Gastrocnemius medialis (tissue), 4 donors: Measurements from ENCODE around the gene CMTM5.

Experiments used
- POLR2A ChIP-seq, 2 donors: fragments of 450-650 bp; IDR thresholded peaks; one replicate each; pipeline ENCODE4 v1.6.1; 2017; ENCODE audit warnings: antibody characterized with exemption in 2 of 2, mild to moderate bottlenecking in 2 of 2, moderate library complexity in 2 of 2
- TF ChIP-seq, protein P1 (sequence below), 5 experiments: fragments of 450-650 bp in 3 of 5; fragments of 200-600 bp in 2 of 5; sonication (generic) in 2 of 5; IDR thresholded peaks in 4 of 5; conservative IDR thresholded peaks in 1 of 5; 1 replicate in 4 of 5; 2 replicates in 1 of 5; pipeline ENCODE4 v1.5.1; 2016 to 2019; ENCODE audit warnings: antibody characterized with exemption in 5 of 5, mild to moderate bottlenecking in 3 of 5, moderate library complexity in 3 of 5

- TF ChIP-seq, protein P1, sequence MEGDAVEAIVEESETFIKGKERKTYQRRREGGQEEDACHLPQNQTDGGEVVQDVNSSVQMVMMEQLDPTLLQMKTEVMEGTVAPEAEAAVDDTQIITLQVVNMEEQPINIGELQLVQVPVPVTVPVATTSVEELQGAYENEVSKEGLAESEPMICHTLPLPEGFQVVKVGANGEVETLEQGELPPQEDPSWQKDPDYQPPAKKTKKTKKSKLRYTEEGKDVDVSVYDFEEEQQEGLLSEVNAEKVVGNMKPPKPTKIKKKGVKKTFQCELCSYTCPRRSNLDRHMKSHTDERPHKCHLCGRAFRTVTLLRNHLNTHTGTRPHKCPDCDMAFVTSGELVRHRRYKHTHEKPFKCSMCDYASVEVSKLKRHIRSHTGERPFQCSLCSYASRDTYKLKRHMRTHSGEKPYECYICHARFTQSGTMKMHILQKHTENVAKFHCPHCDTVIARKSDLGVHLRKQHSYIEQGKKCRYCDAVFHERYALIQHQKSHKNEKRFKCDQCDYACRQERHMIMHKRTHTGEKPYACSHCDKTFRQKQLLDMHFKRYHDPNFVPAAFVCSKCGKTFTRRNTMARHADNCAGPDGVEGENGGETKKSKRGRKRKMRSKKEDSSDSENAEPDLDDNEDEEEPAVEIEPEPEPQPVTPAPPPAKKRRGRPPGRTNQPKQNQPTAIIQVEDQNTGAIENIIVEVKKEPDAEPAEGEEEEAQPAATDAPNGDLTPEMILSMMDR (IDR thresholded peaks at IDR 0.05 in 4 of 5, conservative IDR thresholded peaks at IDR 0.05 in 1 of 5), result no peak
- TF ChIP-seq POLR2A (IDR thresholded peaks at IDR 0.05), result no peak
These were observed 24.4 kb downstream of the CMTM5 start for GRCh38 chr14:23401291-23401690.
